ENCODE data around the gene NSUN4. TPM values are rescaled to one million over a fixed set of nuclear protein-coding genes. Genes with fewer than 3 reads are reported as not detected.
A peak's percentile ranks its signal among the peaks of the same experiment; 100 is the strongest.

NSUN4 gene
- total and polyA plus RNA-seq, 10 of the 15 experiments (the other 5 are each of a cell fraction or from before 2014, with no cell fraction given), result 22.1 to 80.2 (median 29.6) TPM

- SMC1A ChIA-PET (ENCODE audit: uncharacterized antibody, unreplicated experiment), result interaction anchor here (0.8 to 3.9 kb wide), 7 partner anchors 14 to 45 kb away, joined by 3 to 30 read pairs (median 11); partner anchors contain the start of gene NSUN4
- peak overlapping the region; percentile 98 for H3K4me3 ChIP-seq
- H3K4me1 ChIP-seq (ENCODE audit: control insufficient read depth, insufficient read depth, low read length), result peaks cover 14% of the 10 kb centered on the region
- peak overlapping the region; percentile 84 for H3K27ac ChIP-seq (ENCODE audit: control insufficient read depth, insufficient read depth)
- in situ Hi-C loops (cut with MboI) (loop anchor here (5.0 kb wide), 1 partner anchor 40 kb away; the partner anchor contains the start of gene NSUN4), intact Hi-C loops (cut with micrococcal nuclease; ENCODE audit: unreplicated experiment) (loop anchor here (2.0 kb wide), 1 partner anchor 31 kb away; no protein-coding TSS in a partner anchor)
- H2AFZ ChIP-seq (ENCODE audit: control insufficient read depth, low read depth, low read length), result peak overlapping the region; percentile 48
- H3K4me2 ChIP-seq (ENCODE audit: control insufficient read depth, insufficient read depth), result peak overlapping the region; percentile 91
- no peaks in the 10 kb centered on the region for H3K27me3 ChIP-seq (replicated peaks in 1 of 2; ENCODE audit: control insufficient read depth in 2 of 2, insufficient read depth in 2 of 2, low read length in 1 of 2)
- peaks cover 6 to 10% of the 10 kb centered on the region in 2 experiments for H3K36me3 ChIP-seq (ENCODE audit: control insufficient read depth in 2 of 2, insufficient read depth in 2 of 2, low read length in 1 of 2)
- no peak for DNase-seq (ENCODE audit: low read depth, low spot score)
- peak overlapping the region; percentile 93 for H3K9ac ChIP-seq (ENCODE audit: control insufficient read depth, insufficient read depth, low read length)
- H3K9me3 ChIP-seq (replicated peaks; ENCODE audit: control insufficient read depth, insufficient read depth, low read length), result no peaks in the 10 kb centered on the region
- BruUV-seq (replicated peaks), result no TSS peak
- H4K20me1 ChIP-seq (ENCODE audit: control insufficient read depth, insufficient read depth), result no peaks in the 10 kb centered on the region
- peak; percentile 61 for ATAC-seq
- no peak for FAIRE-seq
- CTCF ChIA-PET, result interaction anchor here (1.3 to 7.7 kb wide), 5 partner anchors 12 to 78 kb away, joined by 3 to 181 read pairs (median 5); partner anchors contain the start of gene NSUN4
- under 1% methylated on average over 76 of the region's 79 CpGs for WGBS (ENCODE audit: insufficient coverage, insufficient replicate concordance, low lambda C conversion rate, missing lambda C conversion rate)
- peaks cover 81% of the 10 kb centered on the region for H3K79me2 ChIP-seq (ENCODE audit: control insufficient read depth, insufficient read depth, low read length)
- RAD21 ChIA-PET (ENCODE audit: unreplicated experiment), result interaction anchor here (2.1 to 3.6 kb wide), 4 partner anchors 40 to 45 kb away, joined by 7 to 49 read pairs (median 23); partner anchors contain the start of gene NSUN4
- POLR2A ChIA-PET, result interaction anchor here (0.8 to 2.9 kb wide), 5 partner anchors 9 to 46 kb away, joined by 3 to 37 read pairs (median 4); no protein-coding TSS in a partner anchor
- TF ChIP-seq MLLT1 (IDR thresholded peaks at IDR 0.05) (peak; percentile 55), PKNOX1 (IDR thresholded peaks at IDR 0.05) (peak; percentile 89), JUNB (IDR thresholded peaks at IDR 0.05) (no peak), NFXL1 (IDR thresholded peaks at IDR 0.05; ENCODE audit: borderline replicate concordance) (no peak), DPF2 (IDR thresholded peaks at IDR 0.05) (peak; percentile 41; the same call in 1 of the 2 replicates), CBX3 (IDR thresholded peaks at IDR 0.05; ENCODE audit: borderline replicate concordance, low read depth) (no peak), USF2 (IDR thresholded peaks at IDR 0.05; ENCODE audit: borderline replicate concordance, low read depth, low read length) (no peak), ZBTB11 (CRISPR knock-in tag; IDR thresholded peaks at IDR 0.05) (no peak), SMC3 (IDR thresholded peaks at IDR 0.05; ENCODE audit: borderline replicate concordance, low read length) (peak; percentile 48), NFYB (IDR thresholded peaks at IDR 0.05; ENCODE audit: insufficient read depth, low read depth, low read length) (no peak), SKIL (IDR thresholded peaks at IDR 0.05; ENCODE audit: low read depth, poor library complexity, severe bottlenecking) (no peak), NRF1 (conservative IDR thresholded peaks at IDR 0.05; ENCODE audit: low read depth, low read length) (no peak)
Measured at GRCh38 chr1:46301808-46302640, 38.6 kb upstream of the NSUN4 start.

Measured in GM12878 (cell line).